GM12874 (cell line): ENCODE data around the gene ENGASE.

ENCODE experiments used
- TF ChIP-seq, protein P1 (sequence below): IDR thresholded peaks from 2 replicates; pipeline ENCODE4 v1.5.1; 2011; ENCODE audit warnings: low read depth, mild to moderate bottlenecking, control low read depth, low read length, moderate library complexity; ENCODE audit not compliant: insufficient read depth

Gene ENGASE

DNA sequence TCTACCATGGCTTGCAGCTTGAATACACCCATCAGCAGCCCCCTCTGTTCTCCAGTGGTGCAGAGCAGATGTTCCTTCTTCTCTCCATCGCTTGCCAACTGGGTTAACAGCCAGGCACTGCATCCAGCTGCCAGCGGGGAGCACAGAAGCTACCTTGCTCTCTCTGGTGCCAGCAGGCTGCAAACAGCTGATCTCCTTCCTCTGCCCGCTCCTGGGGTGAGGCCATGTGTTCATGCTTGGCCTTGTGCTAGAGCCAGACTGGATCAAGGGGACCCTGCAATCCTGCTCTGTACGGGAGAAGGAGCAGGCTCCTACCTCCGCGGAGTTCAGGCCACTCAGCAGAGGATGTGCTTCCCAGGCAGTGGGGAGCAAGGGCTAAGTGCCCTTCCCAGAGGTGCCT is 24.1 kb upstream of the ENGASE start:
- TF ChIP-seq, protein P1, sequence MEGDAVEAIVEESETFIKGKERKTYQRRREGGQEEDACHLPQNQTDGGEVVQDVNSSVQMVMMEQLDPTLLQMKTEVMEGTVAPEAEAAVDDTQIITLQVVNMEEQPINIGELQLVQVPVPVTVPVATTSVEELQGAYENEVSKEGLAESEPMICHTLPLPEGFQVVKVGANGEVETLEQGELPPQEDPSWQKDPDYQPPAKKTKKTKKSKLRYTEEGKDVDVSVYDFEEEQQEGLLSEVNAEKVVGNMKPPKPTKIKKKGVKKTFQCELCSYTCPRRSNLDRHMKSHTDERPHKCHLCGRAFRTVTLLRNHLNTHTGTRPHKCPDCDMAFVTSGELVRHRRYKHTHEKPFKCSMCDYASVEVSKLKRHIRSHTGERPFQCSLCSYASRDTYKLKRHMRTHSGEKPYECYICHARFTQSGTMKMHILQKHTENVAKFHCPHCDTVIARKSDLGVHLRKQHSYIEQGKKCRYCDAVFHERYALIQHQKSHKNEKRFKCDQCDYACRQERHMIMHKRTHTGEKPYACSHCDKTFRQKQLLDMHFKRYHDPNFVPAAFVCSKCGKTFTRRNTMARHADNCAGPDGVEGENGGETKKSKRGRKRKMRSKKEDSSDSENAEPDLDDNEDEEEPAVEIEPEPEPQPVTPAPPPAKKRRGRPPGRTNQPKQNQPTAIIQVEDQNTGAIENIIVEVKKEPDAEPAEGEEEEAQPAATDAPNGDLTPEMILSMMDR = no peak

DNA sequence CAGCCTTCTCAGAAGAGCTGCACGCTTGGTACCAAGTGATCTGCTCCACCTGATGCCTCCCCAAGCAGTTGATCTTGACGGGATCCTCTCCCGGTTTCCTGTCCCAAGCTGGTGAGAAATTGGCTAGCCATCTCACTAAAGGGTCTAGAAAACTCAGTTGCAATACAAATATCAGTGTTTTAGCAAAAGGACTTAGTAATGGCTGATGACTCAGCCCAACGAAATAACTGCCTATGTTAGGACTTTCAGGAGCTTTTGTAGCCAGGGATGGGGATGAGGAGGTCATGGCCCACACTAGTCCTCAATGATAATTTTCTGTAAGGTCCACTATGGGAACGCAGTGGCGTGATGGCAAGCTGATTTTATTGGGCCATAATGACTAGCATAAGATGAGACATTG is 23.3 kb upstream of the ENGASE start:
- TF ChIP-seq, protein P1 = no peak

DNA sequence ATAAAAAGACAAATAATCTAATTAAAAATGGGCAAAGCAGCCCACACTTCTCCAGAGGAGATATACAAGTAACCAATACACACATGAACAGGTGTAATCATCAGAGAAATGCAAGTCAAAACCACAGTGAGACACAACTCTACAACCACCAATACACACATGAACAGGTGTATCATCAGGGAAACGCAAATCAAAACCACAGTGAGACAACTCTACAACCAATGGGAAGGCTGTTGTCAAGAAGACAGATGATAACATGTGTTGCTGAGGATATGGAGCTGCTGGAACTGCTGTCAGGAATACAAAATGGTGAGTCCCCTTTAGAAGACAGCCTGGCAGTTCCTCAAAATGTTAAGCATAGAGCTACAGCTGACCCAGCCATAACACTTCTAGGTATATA is 22.5 kb upstream of the ENGASE start:
- TF ChIP-seq, protein P1 = no peak

DNA sequence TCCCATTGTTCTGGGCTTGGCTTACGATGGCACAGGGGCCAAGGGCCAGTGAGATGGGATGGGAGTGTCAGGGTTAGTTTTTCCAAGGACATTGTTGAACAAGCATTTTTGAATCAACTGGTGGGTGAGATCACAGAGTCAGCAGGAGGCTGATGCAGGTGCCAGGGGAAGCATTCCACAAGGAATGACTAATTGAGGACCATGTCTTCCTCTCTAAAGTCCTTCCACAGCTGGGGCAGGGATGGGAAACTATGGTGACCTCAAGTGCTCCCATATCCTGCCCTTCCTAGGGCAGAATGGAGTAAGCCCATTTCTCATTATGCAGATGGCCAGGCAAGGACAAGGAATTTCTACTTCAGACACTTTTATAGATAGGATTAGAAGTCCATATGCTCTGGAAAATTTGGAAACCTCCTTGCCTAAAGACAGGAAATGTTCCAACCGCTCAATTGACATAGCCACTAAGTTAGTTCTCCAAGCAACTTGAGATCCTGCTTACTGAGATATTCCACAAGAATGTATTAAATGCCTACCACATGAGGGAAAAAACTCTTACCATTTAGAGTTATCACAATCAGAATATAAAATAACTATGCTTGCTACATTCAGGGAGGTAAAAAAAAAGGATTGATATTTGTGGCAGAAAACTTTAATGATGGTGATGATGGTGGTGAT is 21.2 kb upstream of the ENGASE start:
- TF ChIP-seq, protein P1 = no peak

DNA sequence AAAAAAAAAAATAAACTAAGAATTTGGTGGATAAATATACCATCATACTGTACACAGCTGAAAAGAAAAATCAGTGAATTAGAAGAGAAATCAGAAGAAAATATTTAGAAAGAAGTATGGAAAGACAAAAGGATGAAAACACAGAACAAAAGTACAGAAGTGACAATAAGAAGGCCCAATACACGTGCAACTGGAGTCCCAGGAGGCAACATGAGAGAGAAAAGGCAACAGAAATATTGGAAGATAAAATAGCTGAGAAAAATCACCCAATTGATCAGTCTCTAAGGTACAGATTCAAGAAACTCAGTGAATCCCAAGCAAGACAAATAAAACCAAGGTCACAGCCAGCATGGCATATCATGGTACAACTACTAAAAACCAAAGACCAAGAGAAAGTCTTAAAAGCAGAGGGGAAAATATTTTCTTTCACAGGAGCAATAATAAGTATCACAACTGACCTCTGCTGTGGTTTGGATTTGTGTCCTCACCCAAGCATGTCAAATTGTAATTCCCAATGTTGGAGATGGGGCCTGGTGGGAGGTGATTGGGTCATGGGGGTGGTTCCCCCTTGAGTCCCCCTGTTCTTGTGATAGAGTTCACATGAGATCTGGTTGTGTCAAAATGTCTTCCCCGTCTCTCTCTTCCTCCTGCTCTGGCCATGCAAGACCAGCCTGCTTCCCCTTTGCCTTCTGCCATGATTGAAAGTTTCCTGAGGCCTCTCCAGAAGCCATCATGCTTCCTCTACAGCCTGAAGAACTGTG is 20.2 kb upstream of the ENGASE start:
- TF ChIP-seq, protein P1 = no peak

DNA sequence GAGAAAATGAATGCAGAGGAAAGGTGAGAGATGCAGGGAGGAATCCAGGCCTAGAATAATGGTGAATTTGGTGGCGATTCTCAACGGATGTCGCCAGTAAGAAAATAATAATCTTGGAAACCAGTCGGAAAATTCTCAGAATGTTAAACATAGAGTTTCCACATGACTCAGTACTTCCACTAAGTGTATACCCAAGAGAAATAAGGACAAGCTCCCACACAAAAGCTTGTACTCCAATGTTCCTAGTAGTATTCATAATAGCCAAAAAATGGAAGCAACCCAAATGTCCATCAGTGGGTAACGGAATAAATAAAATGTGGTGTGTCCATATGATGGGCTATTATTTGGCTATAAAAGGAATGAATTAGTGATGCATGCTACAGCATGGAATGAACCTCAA is 19.4 kb upstream of the ENGASE start:
- TF ChIP-seq, protein P1 = no peak

DNA sequence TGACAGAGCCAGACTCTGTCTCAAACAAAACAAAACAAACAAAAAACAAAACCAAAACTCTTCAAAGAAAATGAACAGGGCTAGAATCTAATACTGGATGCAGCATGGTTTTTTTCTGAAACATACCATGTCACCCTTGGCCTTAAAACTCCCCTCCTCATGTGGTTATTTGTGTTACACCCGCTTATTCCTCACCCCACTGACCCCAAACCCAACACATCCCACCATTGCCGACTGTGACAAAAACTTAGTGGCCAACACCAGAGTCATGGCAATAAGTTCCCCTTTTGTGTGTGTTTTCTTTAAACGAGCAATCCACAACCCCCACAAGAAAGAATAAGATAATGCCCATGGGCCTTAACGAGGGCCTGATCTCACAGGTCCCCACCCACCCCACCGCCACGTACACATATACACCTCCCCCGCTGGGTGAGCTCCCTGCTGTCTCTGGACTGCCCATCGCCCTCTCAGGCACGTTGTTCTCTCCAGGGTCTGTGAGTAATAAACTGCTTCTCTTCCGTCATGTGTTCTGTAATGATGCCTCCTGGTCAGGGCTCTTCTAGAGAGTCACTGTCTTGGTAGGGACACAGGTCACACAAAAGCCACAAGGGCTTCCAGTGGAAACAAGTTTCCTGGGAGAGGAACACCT is 16.8 kb upstream of the ENGASE start:
- TF ChIP-seq, protein P1 = no peak
